DND-41 (cell line): ENCODE measurements around the gene ZC3H18.

Experiments
- CTCF ChIP-seq: IDR thresholded peaks from 2 replicates; pipeline ENCODE4 v1.5.1; 2012; ENCODE audit warnings: borderline replicate concordance, low read length, moderate library complexity, mild to moderate bottlenecking; ENCODE audit not compliant: poor library complexity, severe bottlenecking; ENCODE audit errors: extremely low read depth
- EZH2 ChIP-seq: IDR thresholded peaks from 3 replicates; pipeline ENCODE4 v1.6.1; 2012; ENCODE audit warnings: borderline replicate concordance, low read depth, mild to moderate bottlenecking, moderate library complexity, low read length, inconsistent platforms; ENCODE audit not compliant: severe bottlenecking

GRCh38 chr16:88602091-88602490 is 31.9 kb downstream of the ZC3H18 start:
- no peak for TF ChIP-seq CTCF
- TF ChIP-seq EZH2, result no peak
